DMS153 treated with DMSO at 0.1 percent for 48 hours (cell line): Measurements from ENCODE around the gene UNC119B.
"Not testable (repeated sequence)": the region's sequence is repeated elsewhere in the genome, so short reads cannot be mapped to it uniquely, and the experiment has no call there.

Experiments
- DNase-seq: peaks from one replicate; lab custom pipeline; 2025; ENCODE audit not compliant: unreplicated experiment; lab: John Stamatoyannopoulos, UW

UNC119B gene

DNA sequence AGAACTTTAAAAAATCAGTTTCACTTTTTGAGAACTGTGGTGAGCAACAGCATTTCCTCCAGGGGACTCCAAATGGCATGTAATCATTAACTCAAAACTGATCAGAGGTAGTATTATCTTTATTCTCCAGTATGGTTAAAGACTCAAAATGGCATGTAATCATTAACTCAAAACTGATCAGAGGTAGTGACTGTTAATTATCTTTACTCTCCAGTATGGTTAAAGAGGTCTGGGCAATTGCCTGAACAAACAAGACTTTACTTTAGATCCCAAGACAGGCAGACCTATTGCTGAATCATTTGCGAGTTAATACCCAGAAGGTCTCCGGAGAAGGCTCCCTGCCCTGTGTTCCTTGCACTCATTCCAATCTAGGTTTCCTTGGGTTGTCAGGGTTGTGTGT is 8.8 kb downstream of the UNC119B start:
- no peak for DNase-seq

DNA sequence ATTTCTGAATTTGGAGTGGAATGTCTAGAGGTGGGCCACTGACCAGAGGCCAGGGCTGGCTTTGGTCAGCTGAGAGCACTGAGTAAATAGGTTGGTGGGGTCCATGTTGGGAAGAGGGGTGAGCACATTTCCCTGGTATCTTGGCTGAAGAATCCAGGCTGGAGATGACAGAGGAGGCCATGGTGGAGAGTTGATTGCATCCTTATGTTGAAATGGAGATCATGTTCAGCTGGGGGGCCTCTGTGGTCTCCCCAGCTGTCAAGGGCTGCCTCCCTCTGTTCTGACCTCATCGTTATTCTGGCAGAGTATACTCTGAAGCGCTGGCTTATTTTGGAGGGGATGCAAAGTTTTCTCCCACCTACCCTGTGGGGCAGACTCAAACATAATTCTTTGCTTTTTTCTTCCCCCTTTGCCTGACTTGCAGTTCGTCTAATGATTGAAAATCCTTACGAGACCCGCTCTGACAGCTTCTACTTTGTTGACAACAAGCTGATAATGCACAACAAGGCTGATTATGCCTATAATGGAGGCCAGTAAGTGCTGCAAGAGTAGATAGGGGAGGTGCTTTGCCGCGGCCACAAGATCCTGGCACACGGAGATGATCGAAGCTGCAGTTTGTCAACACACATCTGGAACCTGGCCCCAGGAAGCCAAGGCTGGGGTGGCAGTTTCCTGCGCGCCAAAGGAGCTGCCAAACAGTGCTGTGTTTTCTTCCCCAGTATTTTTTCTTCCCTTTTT is 9.4 kb downstream of the UNC119B start:
- no peak for DNase-seq

DNA sequence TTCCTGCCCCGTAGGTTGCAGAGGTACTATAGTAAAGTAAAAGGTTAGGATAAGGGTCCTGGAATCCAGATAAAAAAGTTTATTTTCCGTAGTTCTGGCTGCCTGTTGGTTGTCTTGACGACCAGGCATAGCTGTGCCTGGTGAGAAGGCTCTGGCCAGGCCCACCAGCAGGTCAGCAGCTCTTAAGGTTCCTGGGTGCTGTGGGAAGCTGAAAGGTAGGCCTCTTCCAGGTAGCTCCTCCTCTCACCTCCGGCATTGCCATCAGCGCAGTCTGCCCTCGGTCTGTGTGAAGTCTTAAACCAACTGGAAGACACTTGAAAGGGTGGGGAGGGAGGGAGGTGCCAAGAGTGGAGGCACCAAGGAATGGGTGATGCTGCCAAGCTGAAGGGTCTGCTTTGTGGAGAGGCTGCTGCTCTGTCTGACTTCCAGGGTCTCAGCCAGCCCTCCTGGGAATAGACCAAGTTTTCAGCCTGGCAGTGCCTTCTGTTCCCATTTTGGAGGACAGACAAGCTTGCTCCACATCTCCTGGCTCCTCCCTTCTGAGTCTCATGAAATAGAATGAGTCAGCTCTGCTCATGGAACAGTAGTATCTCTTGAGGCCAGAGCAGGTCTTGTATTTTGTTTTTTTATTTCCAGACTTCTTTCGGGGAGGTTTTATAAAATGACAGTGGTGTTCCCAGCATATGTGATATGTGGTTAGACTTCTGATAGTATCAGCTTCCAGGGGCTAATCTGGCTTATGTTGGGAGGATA is 10.2 kb downstream of the UNC119B start:
- DNase-seq: no peak

- no peak for DNase-seq
Measured at GRCh38 chr12:120720987-120721801, 10.9 kb downstream of the UNC119B start.

- DNase-seq: no peak
Measured at GRCh38 chr12:120721866-120722265, 11.6 kb downstream of the UNC119B start.

DNA sequence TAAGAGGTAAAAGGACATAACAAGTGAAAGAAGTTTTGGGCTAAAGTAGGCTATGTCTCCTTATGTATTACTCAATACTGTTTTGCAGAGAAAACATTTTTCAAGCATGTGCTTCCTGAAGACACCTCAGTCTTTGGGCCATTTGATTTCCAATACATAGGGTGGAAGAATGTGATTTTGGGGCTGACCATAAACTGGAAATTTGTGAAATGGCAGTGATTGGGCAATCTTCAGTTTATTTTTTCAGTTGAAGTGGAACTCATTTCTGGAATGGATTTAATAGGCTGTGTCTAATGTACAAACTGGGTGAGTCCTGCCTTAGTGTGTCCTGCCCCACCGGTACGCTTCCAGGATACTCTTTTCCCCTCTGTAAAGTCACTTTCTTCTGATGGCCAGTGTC is 12.5 kb downstream of the UNC119B start:
- DNase-seq: no peak

DNA sequence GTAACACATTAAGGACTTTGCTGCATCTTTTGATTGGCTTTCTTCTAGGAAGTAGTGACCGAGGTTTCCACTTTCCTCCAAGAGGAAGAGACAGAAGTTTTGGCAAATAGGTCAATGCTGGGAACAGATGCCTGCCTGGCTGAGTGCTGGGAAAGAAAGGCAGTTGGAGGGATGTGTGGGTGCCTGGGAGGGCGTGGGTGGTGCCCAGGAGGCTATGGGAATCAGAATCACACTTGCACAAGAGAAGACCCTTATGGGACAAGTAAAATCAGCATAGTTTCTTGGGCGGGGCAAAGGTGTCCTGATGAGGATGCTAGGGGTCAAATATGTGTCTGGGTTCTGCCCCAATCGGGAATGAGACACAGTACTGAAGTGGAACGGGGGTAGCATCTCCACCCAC is 14.5 kb downstream of the UNC119B start:
- DNase-seq: no peak

DNA sequence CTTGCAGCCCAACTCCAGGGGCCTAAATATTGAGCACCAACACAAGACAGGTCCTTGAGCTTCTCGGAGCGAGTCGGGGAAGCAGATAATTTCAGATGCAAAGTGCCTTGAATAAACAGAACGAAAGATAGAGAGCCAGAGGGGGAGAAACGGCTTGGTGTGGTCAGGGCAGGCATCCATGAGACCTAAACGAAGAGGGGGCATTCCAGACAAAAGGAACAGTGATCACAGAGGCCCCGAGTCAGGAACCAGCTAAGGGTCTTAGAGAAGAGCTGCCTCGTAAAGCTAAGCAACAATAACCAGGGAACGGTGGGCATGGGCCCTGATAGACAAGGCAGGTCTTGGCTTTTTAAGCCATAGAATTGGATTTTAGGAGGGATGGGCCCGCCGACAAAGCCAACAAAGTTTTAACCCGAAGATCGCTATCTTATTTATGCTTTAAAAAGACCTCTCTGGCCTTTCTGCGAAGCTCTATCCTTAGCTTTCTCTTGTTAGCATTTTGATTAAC is 14.9 kb downstream of the UNC119B start:
- peak; percentile 38 for DNase-seq

DNA sequence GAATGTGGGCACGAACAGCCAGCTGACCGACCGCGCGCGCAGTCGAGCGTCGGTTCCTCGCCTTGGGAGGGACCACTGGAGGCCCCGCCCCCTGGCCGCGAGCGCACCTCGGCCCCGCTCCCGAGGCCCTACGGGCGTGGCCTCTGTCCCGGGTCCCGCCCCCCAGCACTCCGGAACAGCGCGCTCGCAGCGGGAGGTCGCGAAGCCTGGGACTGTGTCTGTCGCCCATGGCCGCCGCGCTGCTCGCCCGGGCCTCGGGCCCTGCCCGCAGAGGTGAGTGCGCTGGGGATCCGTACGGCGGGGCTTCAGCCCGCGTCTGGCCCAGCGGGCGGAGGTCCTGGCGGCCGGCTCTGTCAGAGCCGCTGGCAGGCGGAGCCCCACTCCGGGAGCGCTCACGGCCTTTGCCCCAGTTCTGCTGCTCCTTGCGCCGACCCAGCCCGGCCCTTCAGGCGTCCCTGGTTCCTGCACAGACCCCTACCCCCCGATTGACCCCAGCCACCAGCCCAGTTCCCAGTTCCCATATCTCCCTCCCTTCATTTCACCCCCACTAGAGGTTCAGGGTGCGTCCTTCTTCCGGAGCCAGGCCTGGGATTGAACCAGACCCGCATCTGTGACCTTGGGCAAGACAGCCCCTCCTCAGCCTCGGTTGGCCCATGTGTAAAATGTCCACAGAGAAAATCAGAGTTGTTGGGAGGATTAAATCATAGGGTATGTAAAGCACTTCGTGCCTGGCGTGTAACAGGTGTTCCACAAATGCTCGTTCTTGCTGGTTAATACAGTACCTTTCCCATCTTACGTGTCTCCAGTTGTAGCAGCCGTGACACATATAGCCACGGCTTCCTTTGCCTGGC is 15.6 kb downstream of the UNC119B start, which contains the start of gene ACADS:
ACADS (plus strand) TSS at position 168 of the 851 bp plus-strand sequence; CDS start at position 228, 60 bp downstream.
- DNase-seq: peak; percentile 75

GRCh38 chr12:120726510-120726793 is 16.2 kb downstream of the UNC119B start:
- DNase-seq: no peak

GRCh38 chr12:120726961-120727360 is 16.7 kb downstream of the UNC119B start:
- no peak for DNase-seq

DNA sequence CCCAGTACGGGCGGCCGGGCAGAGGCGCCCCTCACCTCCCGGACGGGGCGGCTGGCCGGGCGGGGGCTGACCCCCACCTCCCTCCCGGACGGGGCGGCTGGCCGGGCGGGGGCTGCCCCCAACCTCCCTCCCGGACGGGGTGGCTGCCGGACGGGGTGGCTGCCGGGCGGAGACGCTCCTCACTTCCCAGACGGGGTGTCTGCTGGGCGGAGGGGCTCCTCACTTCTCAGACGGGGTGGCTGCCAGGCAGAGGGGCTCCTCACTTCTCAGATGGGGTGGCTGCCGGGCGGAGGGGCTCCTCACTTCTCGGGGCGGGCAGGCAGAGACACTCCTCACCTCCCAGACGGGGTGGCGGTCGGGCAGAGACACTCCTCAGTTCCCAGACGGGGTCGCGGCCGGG is 21.9 kb downstream of the UNC119B start:
- not testable (repeated sequence) for DNase-seq

DNA sequence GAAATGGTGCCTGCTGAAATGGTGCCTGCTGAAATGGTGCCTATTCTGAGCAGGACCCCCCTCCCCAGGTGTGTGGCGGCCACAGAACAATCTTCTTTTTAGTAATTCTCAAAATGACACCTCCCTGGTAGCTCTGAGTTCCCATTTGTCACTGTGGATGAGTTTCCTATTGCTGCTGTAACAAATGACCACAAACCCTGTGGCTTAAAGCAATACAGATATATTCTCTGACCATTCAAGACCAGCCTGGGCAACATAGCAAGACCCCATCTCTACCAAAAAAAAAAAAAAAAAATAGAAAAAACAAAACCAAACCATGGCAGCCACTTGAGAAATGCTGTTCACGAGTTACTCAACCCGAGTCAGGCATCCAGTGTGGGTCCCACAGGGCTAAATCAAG is 23.3 kb downstream of the UNC119B start:
- DNase-seq: no peak

DNA sequence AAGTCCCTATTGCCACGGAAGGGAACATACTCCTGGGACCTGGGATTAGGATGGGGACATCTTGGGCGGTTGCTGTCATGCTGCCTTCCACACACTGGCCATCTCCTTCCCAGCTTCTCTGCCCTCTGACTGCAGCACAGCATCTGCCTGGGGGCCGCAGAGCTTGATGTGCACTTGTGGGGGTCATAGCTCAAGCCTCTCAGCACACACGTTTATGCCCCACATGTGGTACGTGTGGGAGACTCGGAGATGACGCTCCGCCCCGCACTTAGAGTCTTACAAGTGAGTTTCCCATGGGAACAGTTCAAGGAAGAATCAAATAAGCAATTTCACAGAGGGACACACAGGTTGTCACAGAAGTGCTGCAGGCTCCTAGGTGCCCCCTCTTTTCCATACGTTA is 24.0 kb downstream of the UNC119B start:
- DNase-seq: no peak

DNA sequence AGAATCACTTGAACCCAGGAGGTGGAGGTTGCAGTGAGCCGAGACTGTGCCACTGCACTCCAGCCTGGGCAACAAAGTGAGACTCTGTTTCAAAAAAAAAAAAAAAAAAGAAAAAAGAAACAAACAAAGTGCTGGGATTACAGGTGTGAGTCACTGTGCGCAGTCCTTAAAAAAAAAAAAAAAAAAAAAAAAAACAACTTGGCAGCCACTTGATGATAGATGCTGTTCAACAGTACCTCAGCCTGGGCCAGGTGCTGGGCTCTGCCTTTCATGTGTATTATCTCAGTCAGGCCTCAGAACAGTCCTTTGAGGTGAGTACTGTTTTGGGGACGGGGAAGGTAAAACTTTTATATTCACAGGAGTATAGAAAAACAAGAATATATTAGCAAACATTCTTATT is 24.9 kb downstream of the UNC119B start:
- no peak for DNase-seq

- no peak for DNase-seq
Measured at GRCh38 chr12:120736404-120737331, 26.4 kb downstream of the UNC119B start.

- no peak for DNase-seq
Measured at GRCh38 chr12:120737557-120738251, 27.4 kb downstream of the UNC119B start.

GRCh38 chr12:120738252-120739030 is 28.2 kb downstream of the UNC119B start:
- no peak for DNase-seq
